ENCODE results near the gene NNT. TPM values are rescaled to one million over a fixed set of nuclear protein-coding genes. Genes with fewer than 3 reads are reported as not detected.
"Not testable (repeated sequence)": the region's sequence is repeated elsewhere in the genome, so short reads cannot be mapped to it uniquely, and the experiment has no call there.

The NNT gene
- total and polyA plus RNA-seq, 2 of the 8 experiments (the other 6 are each of a cell fraction or from before 2014, with no cell fraction given): 11.0 to 22.2 TPM

DNA sequence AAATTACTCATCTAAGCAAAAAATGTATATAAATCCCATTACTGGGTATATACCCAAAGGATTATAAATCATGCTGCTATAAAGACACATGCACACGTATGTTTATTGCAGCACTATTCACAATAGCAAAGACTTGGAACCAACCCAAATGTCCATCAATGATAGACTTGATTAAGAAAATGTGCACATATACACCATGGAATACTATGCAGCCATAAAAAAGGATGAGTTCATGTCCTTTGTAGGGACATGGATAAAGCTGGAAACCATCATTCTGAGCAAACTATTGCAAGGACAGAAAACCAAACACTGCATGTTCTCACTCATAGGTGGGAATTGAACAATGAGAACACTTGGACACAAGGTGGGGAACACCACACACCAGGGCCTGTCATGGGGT lies 103.6 kb downstream of the NNT start:
- H4K8ac ChIP-seq (ENCODE audit: extremely low read depth, insufficient read depth, low read length); H3K9ac ChIP-seq (replicated peaks in 1 of 4; ENCODE audit: extremely low read depth in 1 of 4, low read depth in 3 of 4, low read length in 3 of 4); H3K18ac ChIP-seq (ENCODE audit: extremely low read depth, low read length); H3K9me3 ChIP-seq (ENCODE audit: insufficient read depth in 2 of 2, low read depth in 1 of 2, low read length in 1 of 2); H4K91ac ChIP-seq (replicated peaks; ENCODE audit: insufficient read length, low read length); DNase-seq (ENCODE audit: low read depth in 1 of 2, low spot score in 2 of 2); H3K4me2 ChIP-seq (ENCODE audit: insufficient read depth in 1 of 2, low read depth in 2 of 2, low read length in 2 of 2); H2AFZ ChIP-seq (ENCODE audit: low read length); H3K14ac ChIP-seq (ENCODE audit: insufficient read length); H2BK5ac ChIP-seq (ENCODE audit: low read depth, low read length); H3K23ac ChIP-seq (ENCODE audit: insufficient read length); FAIRE-seq; H3K4me3 ChIP-seq (ENCODE audit: extremely low read depth in 1 of 4, insufficient read depth in 2 of 4, low read depth in 3 of 4, low read length in 4 of 4); H3K27ac ChIP-seq (ENCODE audit: low read depth, low read length); H2AK5ac ChIP-seq (ENCODE audit: low read depth, low read length); H2BK20ac ChIP-seq (ENCODE audit: low read length); H3K36me3 ChIP-seq (ENCODE audit: control insufficient read depth in 2 of 4, insufficient read depth in 4 of 4, low read length in 3 of 4); H4K20me1 ChIP-seq (replicated peaks in 1 of 2; ENCODE audit: control insufficient read depth in 1 of 2, insufficient read depth in 2 of 2, low read length in 2 of 2); POLR2A ChIA-PET (ENCODE audit: partially characterized antibody); H3K4me1 ChIP-seq (replicated peaks in 1 of 4; ENCODE audit: control insufficient read depth in 3 of 4, insufficient read depth in 4 of 4, low read length in 3 of 4); CTCF ChIA-PET (ENCODE audit: partially characterized antibody); H3K27me3 ChIP-seq (replicated peaks in 1 of 4; ENCODE audit: control insufficient read depth in 3 of 4, extremely low read depth in 1 of 4, insufficient read depth in 3 of 4, low read length in 3 of 4); H4K5ac ChIP-seq (ENCODE audit: insufficient read length, low read depth, low read length); H3K56ac ChIP-seq (replicated peaks; ENCODE audit: insufficient read length, low read depth, low read length); H3K79me1 ChIP-seq (ENCODE audit: low read depth, low read length); H3K4ac ChIP-seq (replicated peaks; ENCODE audit: insufficient read length, low read depth, low read length); H2BK120ac ChIP-seq (replicated peaks; ENCODE audit: low read depth, low read length); H2BK12ac ChIP-seq (ENCODE audit: low read depth, low read length); H3K23me2 ChIP-seq (ENCODE audit: low read depth, low read length); H2BK15ac ChIP-seq (ENCODE audit: low read length); H3K79me2 ChIP-seq (ENCODE audit: control insufficient read depth in 1 of 2, insufficient read depth in 2 of 2, low read length in 2 of 2): not testable (repeated sequence)
- 91% methylated on average over 1 of the region's 1 CpG; no CpG with 5 or more reads in 1 of the 2 experiments for WGBS, 2 experiments (ENCODE audit: extremely low coverage in 1 of 2, insufficient coverage in 1 of 2, insufficient read length in 1 of 2, insufficient replicate concordance in 2 of 2, low coverage in 1 of 2, low lambda C conversion rate in 2 of 2, missing lambda C conversion rate in 1 of 2)
